SK-N-SH (cell line): ENCODE data around the gene BCL7B. TPM values are rescaled to one million over a fixed set of nuclear protein-coding genes. Genes with fewer than 3 reads are reported as not detected.
"Not testable (repeated sequence)": the region's sequence is repeated elsewhere in the genome, so short reads cannot be mapped to it uniquely, and the experiment has no call there.

Experiments
- CTCF ChIA-PET: fragments of 300-600, 350-600 bp; formaldehyde crosslinking; extraction: SDS; loops from one replicate; lab custom pipeline; 2021; lab: Yijun Ruan, JAX
- POLR2A ChIA-PET: fragments of 350-600 bp; sonication (Branson Sonifier 250); formaldehyde crosslinking; extraction: SDS; loops from one replicate; lab custom pipeline; 2020; ENCODE audit warnings: antibody characterized with exemption, inconsistent platforms; lab: Yijun Ruan, JAX
- DNase-seq: peaks from one replicate; pipeline ENCODE4 v3.0.0; 2012
- H2AFZ ChIP-seq: fragments of 200-600 bp; sonication (generic); 2 replicates; pipeline ENCODE4 v1.8.1; 2016; ENCODE audit warnings: antibody characterized with exemption, mild to moderate bottlenecking, low read depth
- H3F3A ChIP-seq: fragments of 200-600 bp; sonication (generic); replicated peaks from 2 replicates; pipeline ENCODE3; 2016; ENCODE audit warnings: antibody characterized with exemption, mild to moderate bottlenecking; ENCODE audit not compliant: insufficient read depth
- H3K27ac ChIP-seq, 2 experiments: fragments of 200-500 bp in 1 of 2; fragments of 200-600 bp in 1 of 2; sonication (Bioruptor generic) in 1 of 2; sonication (generic), shearing (Covaris generic) in 1 of 2; 2 replicates each; pipeline versions ENCODE4 v1.5.1 to v1.6.1; 2014 to 2016; ENCODE audit warnings: low read depth in 2 of 2, inconsistent platforms in 1 of 2, low read length in 1 of 2, mild to moderate bottlenecking in 1 of 2, mixed read lengths in 1 of 2
- H3K27me3 ChIP-seq: fragments of 200-600 bp; sonication (generic), shearing (Covaris generic); 2 replicates; pipeline ENCODE4 v1.6.1; 2016; ENCODE audit warnings: mixed run types; ENCODE audit not compliant: insufficient read depth
- H3K36me3 ChIP-seq, 2 experiments: fragments of 200-500 bp in 1 of 2; fragments of 200-600 bp in 1 of 2; sonication (Bioruptor generic) in 1 of 2; sonication (generic) in 1 of 2; replicated peaks in 1 of 2; 2 replicates each; pipeline versions ENCODE3 to v1.5.1; 2014 to 2016; ENCODE audit warnings: low read length in 1 of 2, mild to moderate bottlenecking in 1 of 2; ENCODE audit not compliant: insufficient read depth in 2 of 2, control insufficient read depth in 1 of 2
- H3K4me1 ChIP-seq, 2 experiments: fragments of 200-500 bp in 1 of 2; fragments of 200-600 bp in 1 of 2; sonication (Bioruptor generic) in 1 of 2; sonication (generic), shearing (Covaris generic) in 1 of 2; 2 replicates each; pipeline versions ENCODE4 v1.5.1 to v1.6.1; 2014 to 2016; ENCODE audit warnings: low read depth in 1 of 2, low read length in 1 of 2, mixed run types in 1 of 2; ENCODE audit not compliant: insufficient read depth in 2 of 2, control insufficient read depth in 1 of 2
- H3K4me2 ChIP-seq: fragments of 200-600 bp; sonication (generic), shearing (Covaris generic); 2 replicates; pipeline ENCODE4 v1.6.1; 2017; ENCODE audit warnings: mixed run types
- H3K4me3 ChIP-seq, 2 experiments: fragments of 200-500 bp in 1 of 2; fragments of 200-600 bp in 1 of 2; sonication (Bioruptor generic) in 1 of 2; sonication (generic), shearing (Covaris generic) in 1 of 2; 2 replicates each; pipeline versions ENCODE4 v1.5.1 to v1.8.1; 2014 to 2016; ENCODE audit warnings: low read depth in 2 of 2, inconsistent platforms in 1 of 2, low read length in 1 of 2, mild to moderate bottlenecking in 1 of 2, mixed read lengths in 1 of 2, moderate library complexity in 1 of 2
- H3K79me2 ChIP-seq: fragments of 200-600 bp; sonication (generic); 2 replicates; pipeline ENCODE4 v1.8.1; 2017; ENCODE audit warnings: mild to moderate bottlenecking; ENCODE audit not compliant: insufficient read depth
- H3K9ac ChIP-seq: fragments of 200-600 bp; sonication (generic); 2 replicates; pipeline ENCODE4 v1.6.1; 2017; ENCODE audit warnings: mixed run types
- H3K9me2 ChIP-seq: fragments of 200-600 bp; sonication (generic); 2 replicates; pipeline ENCODE4 v1.6.1; 2017; ENCODE audit warnings: mixed run types
- H3K9me3 ChIP-seq: fragments of 200-600 bp; sonication (generic); 2 replicates; pipeline ENCODE4 v1.6.1; 2017; ENCODE audit warnings: mixed run types, mild to moderate bottlenecking, moderate library complexity
- H4K20me1 ChIP-seq: fragments of 200-600 bp; sonication (generic); 2 replicates; pipeline ENCODE4 v1.6.1; 2017; ENCODE audit warnings: mild to moderate bottlenecking, mixed run types; ENCODE audit not compliant: insufficient read depth
- EP300 ChIP-seq, 2 experiments: IDR thresholded peaks; 2 replicates each; pipeline versions ENCODE4 v1.4.0 to v1.6.1; 2012; ENCODE audit warnings: borderline replicate concordance in 1 of 2, low read depth in 1 of 2, low read length in 1 of 2
- FOSL2 ChIP-seq: IDR thresholded peaks from 2 replicates; pipeline ENCODE4 v1.4.0; 2012; ENCODE audit warnings: low read depth, mild to moderate bottlenecking, moderate library complexity, borderline replicate concordance
- FOXJ3 ChIP-seq: sonication (generic); formaldehyde crosslinking; IDR thresholded peaks from 2 replicates; pipeline ENCODE4 v1.5.1; 2020; ENCODE audit warnings: mild to moderate bottlenecking, missing genetic modification reagents
- ZBTB33 ChIP-seq: IDR thresholded peaks from 2 replicates; pipeline ENCODE4 v1.4.0; 2012; ENCODE audit warnings: low read depth, borderline replicate concordance
- WGBS: methylation state at CpG from one replicate; pipeline ENCODE4 v1.1.6; 2017; ENCODE audit warnings: low lambda C conversion rate; 5-methylcytosine and 5-hydroxymethylcytosine counted together
- polyA plus RNA-seq, 3 experiments: library from polyadenylated mRNA; depleted of rRNA; stranded (reverse); fragments of >200 nt; gene quantifications; 2 replicates each; pipeline ENCODE4 v1.2.3, GENCODE V29; 2012

BCL7B gene
- polyA plus RNA-seq, 1 of the 3 experiments (the other 2 are of a cell fraction): 114 TPM

- Histone ChIP-seq H3K79me2 (0 out of 2 replicates have a peak, but pooled peaks cover 6% of the 10 kb centered on the region), H3K4me1 (peaks cover 4 to 12% of the 10 kb centered on the region in 2 experiments; a peak in 2 of 4 replicates), H3K9me2 (no peaks in the 10 kb centered on the region), H4K20me1 (no peaks in the 10 kb centered on the region), H3K9me3 (no peaks in the 10 kb centered on the region), H3K36me3 (no peaks in the 10 kb centered on the region), H3K27me3 (no peaks in the 10 kb centered on the region), H3K4me3 (no peak overlapping the region), H2AFZ (peak overlapping the region; percentile 38), H3K27ac (peak overlapping the region; percentile 17 to 37; a peak in 3 of 4 replicates), H3K9ac (no peak overlapping the region), H3K4me2 (no peak overlapping the region), H3F3A (peaks cover 25% of the 10 kb centered on the region)
- CTCF ChIA-PET: interaction anchor here (1.0 to 1.2 kb wide), 3 partner anchors 9 to 80 kb away, joined by 3 to 4 read pairs (median 3); no protein-coding TSS in a partner anchor
- no peak for TF ChIP-seq ZBTB33
- 0 out of 2 replicates have a peak, but pooled peaks have one; percentile 25 for TF ChIP-seq FOXJ3 (CRISPR knock-in tag)
- peak in 1 of 2 experiments; percentile 24; a peak in 1 of 4 replicates for TF ChIP-seq EP300 (IDR thresholded peaks at IDR 0.05; ENCODE audit: borderline replicate concordance in 1 of 2, low read depth in 1 of 2, low read length in 1 of 2)
- TF ChIP-seq FOSL2: no peak
- POLR2A ChIA-PET: no interaction called here
- WGBS: 84% methylated on average over 8 of the region's 8 CpGs
- DNase-seq: peak; percentile 55
These were observed 30.3 kb downstream of the BCL7B start for GRCh38 chr7:73526896-73527821.

GRCh38 chr7:73526158-73526494 is 31.4 kb downstream of the BCL7B start:
- CTCF ChIA-PET: interaction anchor here (1.4 kb wide), 1 partner anchor 10 kb away, joined by 3 read pairs; no protein-coding TSS in a partner anchor
- H3K27ac ChIP-seq, H3K9me2 ChIP-seq, H3K4me3 ChIP-seq, DNase-seq, H3K27me3 ChIP-seq, H3K4me2 ChIP-seq, H3K9me3 ChIP-seq, H2AFZ ChIP-seq, H3K36me3 ChIP-seq, H3K9ac ChIP-seq, H4K20me1 ChIP-seq, POLR2A ChIA-PET: not testable (repeated sequence)
- WGBS: 82% methylated on average over 1 of the region's 1 CpG
- H3F3A ChIP-seq: peaks cover 28% of the 10 kb centered on the region
- peaks cover 4 to 12% of the 10 kb centered on the region in 2 experiments; a peak in 2 of 4 replicates for H3K4me1 ChIP-seq
- peaks cover 12% of the 10 kb centered on the region for H3K79me2 ChIP-seq
